NCI-H82 (cell line): ENCODE measurements around the gene MEX3A.
"Not testable (repeated sequence)": the region's sequence is repeated elsewhere in the genome, so short reads cannot be mapped to it uniquely, and the experiment has no call there.

ENCODE experiments used
- DNase-seq: peaks from one replicate; lab custom pipeline; 2025; lab: John Stamatoyannopoulos, UW

The MEX3A gene

GRCh38 chr1:156082309-156083091 lies at the start of gene MEX3A:
Gene MEX3A (minus strand): TSS chr1:156082465. CDS start chr1:156081998, 467 bp downstream.
- DNase-seq = peak; percentile 96

GRCh38 chr1:156130578-156130942 lies 48.3 kb upstream of the MEX3A start:
- DNase-seq = no peak

- DNase-seq = peak; percentile 92
Observed at GRCh38 chr1:156129687-156130577, 47.7 kb upstream of the MEX3A start.

GRCh38 chr1:156128654-156129597 lies 46.7 kb upstream of the MEX3A start:
- no peak for DNase-seq

GRCh38 chr1:156128308-156128653 lies 46.0 kb upstream of the MEX3A start:
- no peak for DNase-seq

GRCh38 chr1:156126630-156127534 lies 44.6 kb upstream of the MEX3A start:
- DNase-seq = no peak

GRCh38 chr1:156126043-156126629 lies 43.9 kb upstream of the MEX3A start:
- DNase-seq = peak; percentile 74

- DNase-seq = not testable (repeated sequence)
Observed at GRCh38 chr1:156125544-156125943, 43.3 kb upstream of the MEX3A start.

- peak; percentile 39 for DNase-seq
Observed at GRCh38 chr1:156124557-156125483, 42.6 kb upstream of the MEX3A start.

- DNase-seq = peak; percentile 100
Observed at GRCh38 chr1:156123356-156124196, 41.3 kb upstream of the MEX3A start.

- DNase-seq = peak; percentile 56
Observed at GRCh38 chr1:156122519-156123355, 40.5 kb upstream of the MEX3A start.

GRCh38 chr1:156122086-156122485 lies 39.8 kb upstream of the MEX3A start:
- DNase-seq = no peak

GRCh38 chr1:156121457-156121856 lies 39.2 kb upstream of the MEX3A start:
- peak; percentile 85 for DNase-seq

GRCh38 chr1:156121005-156121404 lies 38.7 kb upstream of the MEX3A start:
- not testable (repeated sequence) for DNase-seq

- no peak for DNase-seq
Observed at GRCh38 chr1:156120318-156120717, 38.1 kb upstream of the MEX3A start.

- DNase-seq = peak; percentile 67
Observed at GRCh38 chr1:156119503-156120209, 37.4 kb upstream of the MEX3A start.
